Thyroid gland (tissue), 4 donors: Measurements from ENCODE around the gene SH3TC1.

Experiments used
- POLR2A ChIP-seq, 2 donors: fragments of 450-650 bp; IDR thresholded peaks; one replicate each; pipeline ENCODE4 v1.6.1; 2017; ENCODE audit warnings: antibody characterized with exemption in 2 of 2, mild to moderate bottlenecking in 2 of 2, moderate library complexity in 1 of 2
- TF ChIP-seq, protein P1 (sequence below), 6 experiments: fragments of 200-600 bp in 3 of 6; fragments of 450-650 bp in 3 of 6; sonication (generic) in 3 of 6; IDR thresholded peaks; one replicate each; pipeline ENCODE4 v1.5.1; 2016 to 2019; ENCODE audit warnings: antibody characterized with exemption in 6 of 6, mild to moderate bottlenecking in 2 of 6, inconsistent platforms in 1 of 6, moderate library complexity in 1 of 6

- TF ChIP-seq, protein P1, sequence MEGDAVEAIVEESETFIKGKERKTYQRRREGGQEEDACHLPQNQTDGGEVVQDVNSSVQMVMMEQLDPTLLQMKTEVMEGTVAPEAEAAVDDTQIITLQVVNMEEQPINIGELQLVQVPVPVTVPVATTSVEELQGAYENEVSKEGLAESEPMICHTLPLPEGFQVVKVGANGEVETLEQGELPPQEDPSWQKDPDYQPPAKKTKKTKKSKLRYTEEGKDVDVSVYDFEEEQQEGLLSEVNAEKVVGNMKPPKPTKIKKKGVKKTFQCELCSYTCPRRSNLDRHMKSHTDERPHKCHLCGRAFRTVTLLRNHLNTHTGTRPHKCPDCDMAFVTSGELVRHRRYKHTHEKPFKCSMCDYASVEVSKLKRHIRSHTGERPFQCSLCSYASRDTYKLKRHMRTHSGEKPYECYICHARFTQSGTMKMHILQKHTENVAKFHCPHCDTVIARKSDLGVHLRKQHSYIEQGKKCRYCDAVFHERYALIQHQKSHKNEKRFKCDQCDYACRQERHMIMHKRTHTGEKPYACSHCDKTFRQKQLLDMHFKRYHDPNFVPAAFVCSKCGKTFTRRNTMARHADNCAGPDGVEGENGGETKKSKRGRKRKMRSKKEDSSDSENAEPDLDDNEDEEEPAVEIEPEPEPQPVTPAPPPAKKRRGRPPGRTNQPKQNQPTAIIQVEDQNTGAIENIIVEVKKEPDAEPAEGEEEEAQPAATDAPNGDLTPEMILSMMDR (IDR thresholded peaks at IDR 0.05) = no peak
- TF ChIP-seq POLR2A (IDR thresholded peaks at IDR 0.05) = no peak
These were observed 41.0 kb upstream of the SH3TC1 start for GRCh38 chr4:8157944-8158709.
